BJ (cell line): ENCODE results near the gene RABGAP1. TPM values are rescaled to one million over a fixed set of nuclear protein-coding genes. Genes with fewer than 3 reads are reported as not detected.

Experiments used
- CTCF ChIA-PET: fragments of 350-600 bp; formaldehyde crosslinking; extraction: SDS; loops from one replicate; lab custom pipeline; 2021; ENCODE audit warnings: antibody characterized with exemption, inconsistent platforms; lab: Yijun Ruan, JAX
- POLR2A ChIA-PET: fragments of 300-600 bp; sonication (Branson Sonifier 250); formaldehyde crosslinking; extraction: SDS; loops from one replicate; lab custom pipeline; 2021; ENCODE audit warnings: antibody characterized with exemption; lab: Charles Lee
- DNase-seq: peaks from one replicate; pipeline ENCODE4 v3.0.0-alpha.2; 2011; ENCODE audit warnings: low read depth
- H3K27me3 ChIP-seq: 2 replicates; pipeline ENCODE4 v1.6.0; 2011; ENCODE audit warnings: low read length; ENCODE audit not compliant: control insufficient read depth, insufficient read depth
- H3K36me3 ChIP-seq: 2 replicates; pipeline ENCODE4 v1.5.1; 2011; ENCODE audit warnings: low read length; ENCODE audit not compliant: control insufficient read depth, insufficient read depth
- H3K4me3 ChIP-seq: 2 replicates; pipeline ENCODE4 v1.5.1; 2011; ENCODE audit warnings: low read depth, mild to moderate bottlenecking, control low read depth, low read length
- CTCF ChIP-seq: IDR thresholded peaks from 2 replicates; pipeline ENCODE4 v1.5.1; 2011; ENCODE audit warnings: low read depth, mild to moderate bottlenecking, control low read depth, inconsistent platforms, low read length, moderate library complexity; ENCODE audit not compliant: insufficient read depth
- polyA plus RNA-seq: library from polyadenylated mRNA; depleted of rRNA; stranded (reverse); fragments of >200 nt; gene quantifications from 2 replicates; pipeline ENCODE4 v1.2.3, GENCODE V29; 2011

The RABGAP1 gene
- polyA plus RNA-seq, 1 experiment = 30.8 TPM

- peaks cover 3% of the 10 kb centered on the region for H3K36me3 ChIP-seq
- CTCF ChIA-PET = interaction anchor here (1.1 to 2.4 kb wide), 3 partner anchors 138 to 262 kb away, joined by 3 to 7 read pairs (median 3); no protein-coding TSS in a partner anchor
These were observed 146.6 kb downstream of the RABGAP1 start for GRCh38 chr9:123087359-123087888.

GRCh38 chr9:123089040-123089439 is 148.2 kb downstream of the RABGAP1 start:
- no peak for DNase-seq
- POLR2A ChIA-PET = no interaction called here
- peaks cover 8% of the 10 kb centered on the region for H3K36me3 ChIP-seq
- no peak overlapping the region for H3K4me3 ChIP-seq
- CTCF ChIA-PET = interaction anchor here (1.4 to 4.2 kb wide), 4 partner anchors 12 to 261 kb away, joined by 3 to 32 read pairs (median 5); no protein-coding TSS in a partner anchor
- H3K27me3 ChIP-seq = no peaks in the 10 kb centered on the region
- TF ChIP-seq CTCF = no peak

More at GRCh38 chr9:123087359-123087888, 146.6 kb downstream of the RABGAP1 start:
- TF ChIP-seq CTCF = no peak
- no peak for DNase-seq
- POLR2A ChIA-PET = no interaction called here
- Histone ChIP-seq H3K4me3 (no peak overlapping the region), H3K27me3 (no peaks in the 10 kb centered on the region)

GRCh38 chr9:123089790-123090189 is 149.0 kb downstream of the RABGAP1 start:
- Histone ChIP-seq H3K27me3 (no peaks in the 10 kb centered on the region), H3K4me3 (no peak overlapping the region), H3K36me3 (peaks cover 6% of the 10 kb centered on the region)
- no peak for TF ChIP-seq CTCF
- ChIA-PET CTCF (interaction anchor here (0.8 to 4.4 kb wide), 6 partner anchors 8 to 260 kb away, joined by 3 to 32 read pairs (median 14); no protein-coding TSS in a partner anchor), POLR2A (interaction anchor here (0.8 kb wide), 1 partner anchor 17 kb away, joined by 3 read pairs; no protein-coding TSS in a partner anchor)
- DNase-seq = no peak

- DNase-seq = no peak
- POLR2A ChIA-PET = interaction anchor here (0.6 to 0.8 kb wide), 2 partner anchors 18 to 96 kb away, joined by 3 to 6 read pairs; no protein-coding TSS in a partner anchor
These were observed 149.5 kb downstream of the RABGAP1 start for GRCh38 chr9:123090198-123090896.

More at GRCh38 chr9:123090198-123090896, 149.5 kb downstream of the RABGAP1 start:
- no peak for TF ChIP-seq CTCF
- CTCF ChIA-PET = interaction anchor here (0.8 to 4.4 kb wide), 7 partner anchors 9 to 281 kb away, joined by 3 to 32 read pairs (median 4); no protein-coding TSS in a partner anchor
- no peaks in the 10 kb centered on the region for H3K27me3 ChIP-seq
- peaks cover 6% of the 10 kb centered on the region for H3K36me3 ChIP-seq
- H3K4me3 ChIP-seq = no peak overlapping the region
